Mucosa of rectum (tissue), 2 donors: Measurements from ENCODE around the gene OTX1.

Source experiments
- H3K27ac ChIP-seq, 2 donors: one replicate each; pipeline ENCODE4 v1.7.0; 2013; ENCODE audit warnings: inconsistent platforms in 2 of 2, low read depth in 2 of 2, low read length in 2 of 2
- H3K27me3 ChIP-seq, 2 donors: one replicate each; pipeline ENCODE4 v1.7.0; 2013; ENCODE audit warnings: low read length in 2 of 2; ENCODE audit not compliant: control insufficient read depth in 2 of 2, insufficient read depth in 2 of 2
- H3K36me3 ChIP-seq, 2 donors: one replicate each; pipeline ENCODE4 v1.7.0; 2013; ENCODE audit warnings: low read length in 2 of 2; ENCODE audit not compliant: control insufficient read depth in 2 of 2, insufficient read depth in 2 of 2
- H3K4me1 ChIP-seq, 2 donors: one replicate each; pipeline ENCODE4 v1.7.0; 2013; ENCODE audit warnings: low read length in 2 of 2, mild to moderate bottlenecking in 1 of 2; ENCODE audit not compliant: control insufficient read depth in 2 of 2, insufficient read depth in 2 of 2
- H3K4me3 ChIP-seq, 2 donors: one replicate each; pipeline ENCODE4 v1.7.0; 2013; ENCODE audit warnings: low read length in 2 of 2
- H3K9ac ChIP-seq, 2 donors: one replicate each; pipeline ENCODE4 v1.7.0; 2013; ENCODE audit warnings: low read length in 2 of 2, low read depth in 1 of 2, mild to moderate bottlenecking in 1 of 2
- H3K9me3 ChIP-seq, 2 donors: one replicate each; pipeline ENCODE4 v1.7.0; 2013; ENCODE audit warnings: low read length in 2 of 2; ENCODE audit not compliant: control insufficient read depth in 2 of 2
- donor health status: healthy.
- donor health status: Normal muscosa, but diverticular disease.

Gene OTX1

GRCh38 chr2:63101954-63102353, 51.3 kb downstream of the OTX1 start:
- H3K27ac ChIP-seq, result no peak overlapping the region
- H3K9ac ChIP-seq, result no peak overlapping the region
- H3K9me3 ChIP-seq, result no peaks in the 10 kb centered on the region
- no peaks in the 10 kb centered on the region for H3K4me1 ChIP-seq
- no peaks in the 10 kb centered on the region for H3K27me3 ChIP-seq
- no peaks in the 10 kb centered on the region for H3K36me3 ChIP-seq
- no peak overlapping the region for H3K4me3 ChIP-seq

GRCh38 chr2:63104482-63104881, 53.9 kb downstream of the OTX1 start:
- Histone ChIP-seq H3K27ac (no peak overlapping the region), H3K36me3 (no peaks in the 10 kb centered on the region), H3K4me3 (no peak overlapping the region), H3K9ac (no peak overlapping the region), H3K9me3 (no peaks in the 10 kb centered on the region), H3K27me3 (no peaks in the 10 kb centered on the region), H3K4me1 (no peaks in the 10 kb centered on the region)
